GM19025 (cell line): ENCODE measurements around the gene CDX2.

Source experiments
- ATAC-seq: cut with Tn5 transposase; IDR thresholded peaks from one replicate; pipeline ENCODE4 v1.9.1; 2021; ENCODE audit warnings: mild to moderate bottlenecking, low read depth, moderate library complexity; ENCODE audit not compliant: unreplicated experiment

CDX2 gene

GRCh38 chr13:27979001-27979643 is 10.0 kb upstream of the CDX2 start:
- ATAC-seq, result no peak

GRCh38 chr13:27978301-27978968 is 9.3 kb upstream of the CDX2 start:
- no peak for ATAC-seq

- no peak for ATAC-seq
Observed at GRCh38 chr13:27977476-27978300, 8.6 kb upstream of the CDX2 start.

- ATAC-seq, result no peak
Observed at GRCh38 chr13:27976362-27977091, 7.4 kb upstream of the CDX2 start.

- ATAC-seq, result no peak
Observed at GRCh38 chr13:27975564-27976361, 6.6 kb upstream of the CDX2 start.

- no peak for ATAC-seq
Observed at GRCh38 chr13:27973961-27974662, 5.0 kb upstream of the CDX2 start.

GRCh38 chr13:27973291-27973690 is 4.2 kb upstream of the CDX2 start:
- no peak for ATAC-seq

GRCh38 chr13:27972478-27972820 is 3.3 kb upstream of the CDX2 start:
- ATAC-seq, result no peak

- ATAC-seq, result no peak
Observed at GRCh38 chr13:27971776-27972477, 2.8 kb upstream of the CDX2 start.

GRCh38 chr13:27971236-27971645 is 2.1 kb upstream of the CDX2 start:
- no peak for ATAC-seq

- ATAC-seq, result no peak
Observed at GRCh38 chr13:27970382-27971235, 1.5 kb upstream of the CDX2 start.

- no peak for ATAC-seq
Observed at GRCh38 chr13:27969866-27970229, 733 bp upstream of the CDX2 start.

- ATAC-seq, result no peak
Observed at GRCh38 chr13:27968316-27969081, 616 bp downstream of the CDX2 start.

- no peak for ATAC-seq
Observed at GRCh38 chr13:27967736-27968315, 1.3 kb downstream of the CDX2 start.

GRCh38 chr13:27967203-27967735 is 1.8 kb downstream of the CDX2 start:
- ATAC-seq, result no peak

GRCh38 chr13:27966641-27967202 is 2.4 kb downstream of the CDX2 start:
- ATAC-seq, result no peak
